ENCODE data around the gene FBXW8. TPM values are rescaled to one million over a fixed set of nuclear protein-coding genes. Genes with fewer than 3 reads are reported as not detected.

The FBXW8 gene
- total RNA-seq, 6 experiments from 2014 or later, result 4.5 to 9.6 (median 6.3) TPM

- H3K9me3 ChIP-seq, result no peaks in the 10 kb centered on the region
- no peak for DNase-seq
- intact Hi-C loops (cut with DNase I), result no loop called here
These were observed 58.2 kb downstream of the FBXW8 start for GRCh38 chr12:116968986-116969385.

DNA sequence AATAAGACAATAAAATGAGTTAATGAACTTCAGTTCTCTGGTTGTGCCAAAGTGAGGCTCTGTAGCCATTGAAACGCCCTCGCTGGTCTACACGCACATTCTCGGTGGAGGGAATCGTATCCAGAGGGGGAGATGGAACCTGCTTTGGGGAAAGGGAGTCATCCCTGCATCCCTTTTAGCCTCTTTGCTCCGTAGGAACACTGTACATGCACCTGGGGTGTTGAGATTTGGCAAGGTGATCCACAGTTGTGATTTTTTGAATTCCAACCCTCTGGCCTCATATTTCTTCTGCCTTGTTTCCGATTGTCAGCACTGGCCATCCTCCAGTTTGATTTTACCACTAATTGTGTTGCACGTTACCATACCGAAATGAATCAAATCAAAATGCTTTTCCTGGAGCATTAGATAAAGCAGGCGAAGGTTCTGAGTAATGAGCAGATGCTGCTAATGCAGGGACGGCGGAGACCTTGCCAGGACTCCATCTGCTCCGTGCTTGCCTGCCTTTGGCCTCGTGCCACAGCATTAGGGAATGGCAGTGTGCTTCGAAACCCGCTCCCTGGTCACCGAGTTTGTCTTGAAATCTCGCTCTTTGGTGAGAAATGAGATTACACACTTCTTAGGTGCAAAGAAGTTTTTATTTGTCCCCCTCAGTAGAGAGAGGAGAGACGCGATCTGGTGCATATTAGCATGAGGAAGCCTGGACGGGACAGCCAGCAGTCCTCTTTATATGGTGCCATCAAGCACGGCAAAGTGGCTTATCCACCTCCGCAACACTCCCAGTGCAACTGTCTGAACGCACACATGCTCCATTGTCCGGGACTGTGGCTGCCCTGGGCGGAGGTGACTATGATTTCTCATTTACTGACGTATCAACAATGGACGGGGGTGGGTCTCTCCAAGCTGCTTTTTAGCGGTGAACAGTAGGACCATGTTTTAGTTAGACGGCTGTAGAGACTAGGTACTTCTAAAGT lies 59.1 kb downstream of the FBXW8 start:
- intact Hi-C loops (cut with DNase I), result no loop called here
- Histone ChIP-seq H3K27ac (no peak overlapping the region), H3K4me1 (no peaks in the 10 kb centered on the region), H3K27me3 (no peaks in the 10 kb centered on the region), H3K9me3 (no peaks in the 10 kb centered on the region), H3K4me3 (no peak overlapping the region), H3K36me3 (peaks cover 0 to 3% (median under 1%) of the 10 kb centered on the region in 4 donors)
- TF ChIP-seq CTCF (IDR thresholded peaks at IDR 0.05) (no peak), POLR2A (IDR thresholded peaks at IDR 0.05) (no peak)
- ATAC-seq, result no peak
- 87% methylated on average over 18 of the region's 30 CpGs for WGBS (ENCODE audit: insufficient coverage, low coverage, low lambda C conversion rate, missing lambda C conversion rate)
- DNase-seq, result no peak

More at GRCh38 chr12:116968986-116969385, 58.2 kb downstream of the FBXW8 start:
- Histone ChIP-seq H3K27ac (no peak overlapping the region), H3K4me3 (no peak overlapping the region), H3K4me1 (no peaks in the 10 kb centered on the region), H3K36me3 (peaks cover 0 to 4% (median 1%) of the 10 kb centered on the region in 4 donors), H3K27me3 (no peaks in the 10 kb centered on the region)
- ATAC-seq, result no peak
- TF ChIP-seq CTCF (IDR thresholded peaks at IDR 0.05) (no peak), POLR2A (IDR thresholded peaks at IDR 0.05) (no peak)
- 86% methylated on average over 5 of the region's 5 CpGs for WGBS (ENCODE audit: insufficient coverage, low coverage, low lambda C conversion rate, missing lambda C conversion rate)

- no peak for ATAC-seq
- no peak overlapping the region for H3K4me3 ChIP-seq
- H3K4me1 ChIP-seq, result no peaks in the 10 kb centered on the region
- H3K9me3 ChIP-seq, result no peaks in the 10 kb centered on the region
- H3K36me3 ChIP-seq, result peaks cover 0 to 2% (median 0%) of the 10 kb centered on the region in 4 donors
- H3K27ac ChIP-seq, result no peak overlapping the region
- intact Hi-C loops (cut with DNase I), result no loop called here
- 86% methylated on average over 4 of the region's 4 CpGs for WGBS (ENCODE audit: insufficient coverage, low coverage, low lambda C conversion rate, missing lambda C conversion rate)
- no peak for DNase-seq
- H3K27me3 ChIP-seq, result no peaks in the 10 kb centered on the region
- TF ChIP-seq CTCF (IDR thresholded peaks at IDR 0.05), result no peak
- TF ChIP-seq POLR2A (IDR thresholded peaks at IDR 0.05), result no peak
These were observed 60.5 kb downstream of the FBXW8 start for GRCh38 chr12:116971222-116971621.

- TF ChIP-seq CTCF (IDR thresholded peaks at IDR 0.05), result no peak
- H3K27ac ChIP-seq, result no peak overlapping the region
- WGBS (ENCODE audit: insufficient coverage, low coverage, low lambda C conversion rate, missing lambda C conversion rate), result 87% methylated on average over 3 of the region's 3 CpGs
- intact Hi-C loops (cut with DNase I), result no loop called here
- ATAC-seq (no peak), DNase-seq (no peak)
- no peak overlapping the region for H3K4me3 ChIP-seq
- H3K4me1 ChIP-seq, result no peaks in the 10 kb centered on the region
- H3K36me3 ChIP-seq, result no peaks in the 10 kb centered on the region
- H3K27me3 ChIP-seq, result no peaks in the 10 kb centered on the region
- H3K9me3 ChIP-seq, result no peaks in the 10 kb centered on the region
These were observed 65.1 kb downstream of the FBXW8 start for GRCh38 chr12:116975779-116976393.
